Urinary bladder (tissue), 4 donors: ENCODE results near the gene RFXAP. TPM values are rescaled to one million over a fixed set of nuclear protein-coding genes. Genes with fewer than 3 reads are reported as not detected.
A peak's percentile ranks its signal among the peaks of the same experiment; 100 is the strongest.

Experiments used
- DNase-seq: peaks from one replicate; pipeline ENCODE4 v3.0.0-alpha.2; 2015; ENCODE audit errors: extremely low spot score
- H3K27ac ChIP-seq: one replicate; pipeline ENCODE4 v1.5.1; 2013; ENCODE audit warnings: low read depth, mild to moderate bottlenecking, moderate library complexity
- H3K36me3 ChIP-seq: one replicate; pipeline ENCODE4 v1.6.1; 2013; ENCODE audit warnings: mild to moderate bottlenecking, moderate library complexity; ENCODE audit not compliant: insufficient read depth
- H3K4me1 ChIP-seq: one replicate; pipeline ENCODE4 v1.6.1; 2013; ENCODE audit warnings: mild to moderate bottlenecking, moderate library complexity; ENCODE audit not compliant: insufficient read depth
- H3K4me3 ChIP-seq: one replicate; pipeline ENCODE4 v1.5.1; 2013; ENCODE audit warnings: low read depth, low read length
- WGBS: extraction: QIAGEN DNeasy Blood & Tissue Kit; methylation state at CpG from one replicate; pipeline ENCODE4 v1.1.7; 2013; 5-methylcytosine and 5-hydroxymethylcytosine counted together
- polyA plus RNA-seq: library from polyadenylated mRNA; stranded (reverse); fragments of 200-250 nt; gene quantifications from one replicate; pipeline ENCODE4 v1.2.3, GENCODE V29; 2013
- total RNA-seq: library from RNA; depleted of rRNA; stranded (reverse); fragments of >200 nt; gene quantifications from one replicate; pipeline ENCODE4 v1.2.3, GENCODE V29; 2014
- donor health status: healthy with polysubstance abuse.
- donor health status: healthy.

RFXAP gene
- total and polyA plus RNA-seq, 2 donors: 6.1 to 10.0 TPM

DNA sequence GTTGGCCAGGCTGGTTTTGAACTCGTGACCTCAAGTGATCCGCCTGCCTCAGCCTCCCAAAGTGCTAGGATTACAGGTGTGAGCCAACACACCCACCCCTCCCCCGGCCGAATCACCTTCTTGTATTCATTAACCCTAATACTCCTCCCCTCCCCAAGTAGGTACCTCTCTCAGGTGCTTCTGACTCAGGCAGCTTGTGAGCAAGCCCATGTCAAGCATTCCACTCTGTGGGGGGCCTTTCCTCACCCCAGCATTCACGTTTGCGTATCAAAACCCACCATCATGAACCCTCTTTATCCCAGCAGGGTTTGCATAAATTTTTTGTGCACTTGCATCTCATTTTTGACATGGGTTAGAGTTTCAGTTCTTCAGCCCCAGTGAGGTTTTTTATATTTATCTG, 23.6 kb upstream of the RFXAP start:
- H3K4me3 ChIP-seq: no peak overlapping the region
- H3K27ac ChIP-seq: no peak overlapping the region
- no peaks in the 10 kb centered on the region for H3K36me3 ChIP-seq
- WGBS: 77% methylated on average over 6 of the region's 6 CpGs
- H3K4me1 ChIP-seq: no peaks in the 10 kb centered on the region
- no peak for DNase-seq

DNA sequence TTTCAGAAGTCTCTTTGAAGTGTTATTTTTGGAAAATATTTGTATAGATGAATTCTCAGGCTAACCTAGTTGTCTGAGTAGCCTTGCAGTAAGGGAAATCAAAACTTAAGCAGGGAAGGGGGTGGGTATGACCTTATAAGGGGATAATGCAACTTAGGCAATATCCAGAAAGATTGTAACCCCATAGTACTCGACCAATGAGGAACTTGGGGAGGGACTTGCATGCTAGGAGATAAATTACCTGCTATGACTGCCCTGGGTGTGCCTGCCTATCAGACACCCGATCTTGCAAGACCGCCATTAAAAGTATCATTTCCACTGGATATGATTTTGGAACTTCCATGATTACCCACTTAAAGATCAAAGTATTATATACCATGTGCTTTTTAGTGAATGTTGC, 23.0 kb upstream of the RFXAP start:
- no peak for DNase-seq
- Histone ChIP-seq H3K4me1 (no peaks in the 10 kb centered on the region), H3K4me3 (no peak overlapping the region), H3K36me3 (no peaks in the 10 kb centered on the region), H3K27ac (no peak overlapping the region)
- WGBS: 84% methylated on average over 3 of the region's 3 CpGs

DNA sequence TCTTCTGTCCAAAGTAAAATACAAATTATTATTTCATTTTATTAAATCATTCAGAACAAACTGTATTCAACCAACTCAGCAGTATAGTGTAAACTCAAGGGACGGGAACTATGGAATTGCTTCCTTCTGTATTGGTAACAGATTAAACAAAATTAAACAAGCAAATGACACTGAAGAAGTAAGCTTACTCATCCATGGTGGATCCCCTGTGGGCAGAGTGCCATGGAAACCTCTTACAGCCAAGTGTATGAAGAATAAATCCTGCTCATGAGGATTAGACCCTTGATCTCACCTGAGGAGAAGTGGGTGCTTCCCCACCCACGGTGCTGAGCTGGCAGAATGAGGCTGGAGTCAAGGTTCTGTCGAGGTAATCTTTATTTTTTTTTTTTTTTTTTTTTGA, 18.0 kb upstream of the RFXAP start:
- WGBS: 47% methylated on average over 3 of the region's 3 CpGs

DNA sequence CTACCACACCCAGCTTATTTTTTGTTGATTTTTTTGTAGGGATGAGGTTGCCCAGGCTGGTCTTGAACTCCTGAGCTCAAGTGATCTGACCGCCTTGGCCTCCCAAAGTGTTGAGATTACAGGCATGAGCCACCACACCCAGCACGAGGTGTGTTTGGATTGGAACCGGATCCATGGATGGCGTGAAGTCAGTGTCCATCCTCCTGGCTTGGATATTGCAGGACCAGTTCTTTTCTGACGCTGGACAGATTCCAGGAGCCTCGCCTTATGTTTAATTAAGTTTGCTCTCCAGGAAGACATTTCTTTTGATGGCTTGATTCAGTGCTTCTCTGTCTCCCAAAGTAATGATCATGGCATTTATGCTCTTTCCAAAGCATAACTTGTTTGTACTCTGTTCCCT, 14.4 kb upstream of the RFXAP start:
- Histone ChIP-seq H3K4me3 (no peak overlapping the region), H3K27ac (no peak overlapping the region), H3K4me1 (no peaks in the 10 kb centered on the region), H3K36me3 (no peaks in the 10 kb centered on the region)
- no peak for DNase-seq
- WGBS: 82% methylated on average over 6 of the region's 6 CpGs

More for the DNA sequence above, 18.0 kb upstream of the RFXAP start:
- no peak overlapping the region for H3K4me3 ChIP-seq
- no peak for DNase-seq
- no peaks in the 10 kb centered on the region for H3K36me3 ChIP-seq
- no peak overlapping the region for H3K27ac ChIP-seq
- no peaks in the 10 kb centered on the region for H3K4me1 ChIP-seq

DNA sequence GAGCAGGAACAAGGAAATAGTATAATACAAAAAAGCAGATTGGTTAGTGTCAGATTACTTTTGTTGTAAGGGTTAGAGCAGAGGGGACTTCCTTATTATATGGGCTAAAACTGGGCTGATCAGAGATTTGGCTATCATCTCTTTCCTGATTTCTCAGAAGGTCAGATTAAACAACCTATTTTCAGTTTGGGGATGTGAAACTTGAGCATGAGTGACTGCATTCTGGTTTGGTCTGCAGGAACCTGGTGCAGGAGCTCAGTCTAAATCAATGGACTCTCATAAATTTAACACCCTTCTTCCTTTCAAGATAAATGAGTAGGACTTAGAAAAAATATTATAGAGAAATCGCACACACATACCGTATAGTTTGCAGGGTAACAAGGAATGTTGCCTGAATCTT, 12.9 kb upstream of the RFXAP start:
- Histone ChIP-seq H3K4me1 (no peaks in the 10 kb centered on the region), H3K36me3 (no peaks in the 10 kb centered on the region), H3K27ac (no peak overlapping the region), H3K4me3 (no peak overlapping the region)
- whole genome bisulfite sequencing: 82% methylated on average over 2 of the region's 2 CpGs
- no peak for DNase-seq

DNA sequence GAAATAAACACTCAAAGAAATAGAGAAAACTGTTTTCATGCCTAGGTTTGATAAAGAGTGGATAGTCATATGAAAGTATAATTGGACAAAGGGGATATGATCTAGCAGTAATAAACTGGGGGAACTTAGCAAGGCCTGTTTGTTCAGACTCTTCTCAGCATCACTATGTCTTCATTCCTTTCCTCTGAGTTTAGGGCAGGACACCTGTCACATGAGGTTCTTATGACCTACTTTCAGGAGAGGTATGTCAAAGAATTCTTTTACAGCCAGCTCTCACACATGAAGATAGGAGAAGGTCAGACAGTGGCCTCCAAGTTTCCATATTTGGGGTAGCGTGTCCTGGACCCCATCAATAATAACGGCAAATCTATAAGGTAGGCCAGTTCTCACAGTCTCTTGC, 11.4 kb upstream of the RFXAP start:
- no peaks in the 10 kb centered on the region for H3K4me1 ChIP-seq
- H3K4me3 ChIP-seq: no peak overlapping the region
- 92% methylated on average over 2 of the region's 2 CpGs for WGBS
- H3K27ac ChIP-seq: no peak overlapping the region
- DNase-seq: no peak
- no peaks in the 10 kb centered on the region for H3K36me3 ChIP-seq

DNA sequence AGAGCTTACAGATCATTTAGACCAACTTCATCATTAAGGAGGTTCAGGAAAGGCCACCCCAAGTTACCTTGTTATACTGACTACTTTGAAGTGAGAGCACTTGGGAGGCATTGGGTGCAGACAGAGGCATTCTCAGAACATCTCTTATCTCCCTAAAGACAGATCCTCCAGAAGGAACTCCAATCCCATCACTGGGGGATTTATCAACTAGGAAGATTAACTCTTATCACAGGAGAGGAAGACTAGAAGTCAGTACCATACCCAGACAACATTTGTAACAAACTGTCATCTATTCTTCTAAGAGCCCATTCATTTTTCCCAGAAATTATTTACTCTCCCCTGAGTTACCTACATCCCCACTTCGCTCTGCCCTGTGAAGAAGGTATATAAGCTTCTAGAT, 5.8 kb upstream of the RFXAP start:
- no peaks in the 10 kb centered on the region for H3K36me3 ChIP-seq
- H3K4me3 ChIP-seq: no peak overlapping the region
- H3K4me1 ChIP-seq: no peaks in the 10 kb centered on the region
- H3K27ac ChIP-seq: no peak overlapping the region
- DNase-seq: no peak
- 87% methylated on average over 1 of the region's 1 CpG for WGBS

DNA sequence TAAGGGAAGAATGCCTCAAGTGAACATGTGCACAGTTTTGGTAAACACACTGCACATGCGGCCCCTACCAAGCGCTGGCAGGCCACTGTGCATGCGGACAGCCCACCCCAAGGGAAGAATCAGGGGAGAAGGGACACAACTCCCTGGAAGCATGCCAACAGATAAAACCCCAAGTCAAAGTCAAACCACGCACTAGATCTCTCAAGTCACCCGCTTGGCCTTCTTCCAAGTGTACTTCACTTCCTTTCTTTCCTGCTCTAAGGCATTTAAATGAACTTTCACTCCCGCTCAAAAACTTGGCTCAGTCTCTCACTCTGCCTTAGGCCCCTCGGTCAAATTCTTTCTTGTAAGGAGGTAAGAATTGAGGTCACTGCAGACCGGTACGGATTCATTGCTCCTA, 4.6 kb upstream of the RFXAP start:
- DNase-seq: no peak
- Histone ChIP-seq H3K4me1 (no peaks in the 10 kb centered on the region), H3K4me3 (no peak overlapping the region), H3K36me3 (no peaks in the 10 kb centered on the region), H3K27ac (no peak overlapping the region)
- 36% methylated on average over 9 of the region's 9 CpGs for WGBS

DNA sequence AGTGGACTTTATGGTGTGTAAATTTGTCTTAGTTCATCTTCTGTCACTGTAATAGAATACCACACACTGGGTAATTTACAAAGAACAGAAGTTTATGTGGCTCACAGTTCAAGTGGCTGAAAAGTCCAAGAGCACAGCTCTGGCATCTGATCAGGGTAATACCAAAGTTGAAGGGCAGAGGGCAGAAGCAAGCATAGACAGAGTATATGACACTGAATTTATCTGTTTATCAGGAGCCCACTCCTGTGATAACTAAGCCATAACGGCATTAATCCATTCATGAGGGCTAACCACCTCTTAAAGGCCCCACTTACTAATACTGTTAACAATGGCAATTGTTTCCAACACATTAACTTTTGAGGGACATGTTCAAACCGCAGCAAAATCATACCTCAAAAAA, 4.0 kb upstream of the RFXAP start:
- WGBS: 74% methylated on average over 2 of the region's 2 CpGs
- H3K4me3 ChIP-seq: no peak overlapping the region
- H3K27ac ChIP-seq: no peak overlapping the region
- H3K36me3 ChIP-seq: no peaks in the 10 kb centered on the region
- no peaks in the 10 kb centered on the region for H3K4me1 ChIP-seq
- no peak for DNase-seq

DNA sequence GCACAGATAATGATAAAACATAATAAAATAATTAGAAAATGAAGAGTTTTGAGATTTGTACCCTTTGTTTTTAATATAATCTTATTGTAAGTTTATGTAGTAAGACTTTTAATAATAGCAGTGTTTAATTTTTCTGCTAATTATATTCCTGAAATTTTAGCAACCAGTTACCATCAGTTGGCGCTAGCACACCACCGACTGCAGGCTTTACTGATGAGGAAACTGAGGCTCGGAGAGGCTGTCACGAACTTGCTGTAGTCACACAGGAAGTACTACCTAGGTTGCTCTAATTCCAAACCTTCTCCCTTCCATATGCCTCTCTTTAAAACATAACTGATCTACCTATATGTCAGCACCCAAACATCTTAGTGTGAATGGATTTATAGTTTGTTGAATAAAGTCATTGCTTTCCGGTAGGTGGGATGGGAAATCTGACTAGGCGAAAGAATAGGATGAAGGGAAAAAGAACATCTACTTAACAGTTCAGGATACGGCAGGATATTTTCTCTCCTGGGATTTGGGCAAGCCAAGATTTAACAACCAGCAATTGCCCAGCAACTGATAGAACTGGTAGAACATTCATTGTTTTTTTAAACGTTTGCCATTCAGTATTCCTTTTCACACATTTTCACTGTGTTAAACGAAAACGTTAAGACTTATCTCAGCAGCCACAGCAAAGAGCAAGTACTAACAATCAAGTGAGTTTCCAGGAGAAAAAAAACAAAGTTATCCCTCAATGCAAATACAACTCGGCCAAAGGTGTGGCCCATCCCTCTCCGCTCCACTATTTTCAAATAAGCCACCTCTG, 822 bp upstream of the RFXAP start:
- H3K4me3 ChIP-seq: peak overlapping the region; percentile 79
- no peak overlapping the region for H3K27ac ChIP-seq
- DNase-seq: no peak
- WGBS: 36% methylated on average over 12 of the region's 12 CpGs
- H3K36me3 ChIP-seq: no peaks in the 10 kb centered on the region
- no peaks in the 10 kb centered on the region for H3K4me1 ChIP-seq

DNA sequence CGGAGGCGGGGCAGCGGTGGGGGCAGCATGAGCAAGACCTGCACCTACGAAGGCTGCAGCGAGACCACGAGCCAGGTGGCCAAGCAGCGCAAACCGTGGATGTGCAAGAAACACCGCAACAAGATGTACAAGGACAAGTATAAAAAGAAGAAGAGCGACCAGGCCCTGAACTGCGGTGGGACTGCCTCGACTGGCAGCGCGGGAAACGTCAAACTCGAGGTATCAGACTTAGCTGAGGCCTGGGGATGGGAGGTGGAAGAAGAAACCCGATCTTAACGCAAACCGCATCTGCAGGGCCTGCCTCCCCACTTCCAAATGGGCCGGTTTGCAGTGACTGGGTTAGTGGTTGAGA, 693 bp downstream of the RFXAP start:
- under 1% methylated on average over 20 of the region's 20 CpGs for WGBS
- Histone ChIP-seq H3K36me3 (no peaks in the 10 kb centered on the region), H3K4me1 (no peaks in the 10 kb centered on the region), H3K27ac (no peak overlapping the region), H3K4me3 (peak overlapping the region; percentile 79)
- no peak for DNase-seq

DNA sequence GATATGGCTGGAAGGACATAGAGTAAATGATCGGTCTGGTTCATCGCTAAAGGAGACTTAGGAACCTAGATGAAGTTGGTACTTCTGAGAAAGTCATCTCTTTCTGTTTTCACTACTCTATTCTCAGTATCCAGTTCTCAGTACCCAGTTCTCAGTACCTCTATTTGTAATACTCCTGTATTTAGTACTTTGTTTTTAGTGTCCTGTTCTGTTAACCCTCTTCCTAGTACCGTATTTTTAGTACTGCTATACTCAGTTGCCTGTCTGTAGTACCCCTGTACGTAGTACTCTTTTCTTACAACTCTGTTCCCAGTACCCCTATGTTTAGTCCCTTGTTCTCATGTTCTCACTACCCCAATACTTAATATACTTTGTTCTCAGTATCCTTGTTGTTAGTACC, 1.2 kb downstream of the RFXAP start:
- WGBS: 62% methylated on average over 4 of the region's 4 CpGs
- Histone ChIP-seq H3K4me1 (no peaks in the 10 kb centered on the region), H3K36me3 (no peaks in the 10 kb centered on the region), H3K27ac (no peak overlapping the region), H3K4me3 (peak overlapping the region; percentile 79)
- no peak for DNase-seq

DNA sequence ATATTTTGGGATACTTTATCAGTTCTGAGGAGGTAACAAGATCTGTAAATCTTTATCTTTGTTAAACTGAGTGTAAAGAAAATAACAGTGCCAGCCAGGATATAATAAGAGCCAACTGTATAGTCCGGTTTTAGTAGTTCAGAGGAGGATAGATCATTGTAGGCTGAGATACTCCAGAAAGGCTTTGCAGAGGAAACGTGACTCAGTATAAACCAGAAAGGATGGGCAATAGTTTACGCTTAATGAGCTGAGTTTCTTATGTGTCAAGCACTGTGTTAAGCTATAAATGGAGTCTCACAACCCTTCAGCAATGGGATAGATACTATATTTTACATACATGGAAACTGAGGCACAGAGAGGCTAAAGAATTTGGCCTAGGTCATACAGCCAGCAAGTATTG, 3.8 kb downstream of the RFXAP start:
- Histone ChIP-seq H3K4me3 (no peak overlapping the region), H3K4me1 (no peaks in the 10 kb centered on the region), H3K36me3 (no peaks in the 10 kb centered on the region), H3K27ac (no peak overlapping the region)
- 79% methylated on average over 3 of the region's 3 CpGs for WGBS
- DNase-seq: no peak

DNA sequence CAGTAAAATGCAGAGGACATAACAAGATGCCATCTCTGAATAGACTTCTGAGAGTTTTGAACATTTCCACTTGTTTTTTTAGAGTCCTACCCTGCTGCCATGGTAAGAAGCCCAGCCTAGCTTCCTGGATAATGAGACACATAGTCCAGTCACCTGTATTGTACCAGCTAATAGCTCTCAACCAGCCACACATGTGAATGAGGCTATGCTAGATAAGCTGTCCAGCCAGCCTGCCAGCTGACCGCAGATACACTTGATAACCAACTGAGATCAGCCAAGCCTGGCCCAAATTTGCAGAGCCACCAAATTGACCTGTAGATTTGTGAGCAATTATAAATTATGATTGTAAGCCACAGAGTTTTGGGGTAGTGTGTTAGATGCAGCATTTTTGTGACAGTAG, 10.7 kb downstream of the RFXAP start:
- Histone ChIP-seq H3K27ac (no peak overlapping the region), H3K4me1 (no peaks in the 10 kb centered on the region), H3K36me3 (no peaks in the 10 kb centered on the region), H3K4me3 (no peak overlapping the region)
- DNase-seq: no peak
- 90% methylated on average over 1 of the region's 1 CpG for WGBS

DNA sequence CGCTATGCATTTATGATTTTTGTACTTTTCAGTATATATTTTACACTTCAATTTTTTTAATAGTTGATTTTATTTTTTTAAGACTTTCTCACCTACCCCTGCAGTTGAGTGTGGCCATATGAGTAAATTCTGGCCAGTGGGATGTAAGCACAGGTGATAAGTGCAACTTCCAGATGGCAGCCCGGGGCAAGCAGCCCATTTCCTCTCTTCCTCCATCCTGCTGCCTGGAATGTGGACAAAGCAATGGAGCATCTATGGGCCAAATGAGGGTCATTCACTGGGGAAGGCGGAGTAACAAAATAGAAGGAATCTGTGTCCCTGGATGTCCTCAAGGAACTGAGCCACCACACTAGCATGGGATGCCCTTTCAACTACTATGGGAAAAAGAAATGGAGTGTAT, 12.3 kb downstream of the RFXAP start:
- Histone ChIP-seq H3K36me3 (no peaks in the 10 kb centered on the region), H3K27ac (no peak overlapping the region), H3K4me1 (no peaks in the 10 kb centered on the region), H3K4me3 (no peak overlapping the region)
- WGBS: 96% methylated on average over 3 of the region's 3 CpGs
- no peak for DNase-seq
